Left kidney (tissue), 2 donors: Measurements from ENCODE around the gene RRBP1. TPM values are rescaled to one million over a fixed set of nuclear protein-coding genes. Genes with fewer than 3 reads are reported as not detected.

Experiments
- DNase-seq: peaks from one replicate; pipeline ENCODE4 v3.0.0-alpha.2; 2013
- polyA plus RNA-seq: library from polyadenylated mRNA; unstranded; fragments of 120-200 nt; gene quantifications from one replicate; pipeline ENCODE4 v1.2.1, GENCODE V29; 2013; ENCODE audit not compliant: insufficient read length

The RRBP1 gene
- polyA plus RNA-seq, 1 donor: 117 TPM

GRCh38 chr20:17579369-17580039, 102.5 kb downstream of the RRBP1 start:
- no peak for DNase-seq

GRCh38 chr20:17576215-17576614, 105.8 kb downstream of the RRBP1 start:
- no peak for DNase-seq

- no peak for DNase-seq
Measured at GRCh38 chr20:17573463-17573862, 108.6 kb downstream of the RRBP1 start.

GRCh38 chr20:17572034-17572638, 109.9 kb downstream of the RRBP1 start:
- no peak for DNase-seq

GRCh38 chr20:17571153-17571527, 110.9 kb downstream of the RRBP1 start:
- no peak for DNase-seq

GRCh38 chr20:17570347-17571152, 111.5 kb downstream of the RRBP1 start:
- peak; percentile 62 for DNase-seq

GRCh38 chr20:17569616-17570346, 112.3 kb downstream of the RRBP1 start, which contains the start of gene DSTN:
Gene DSTN, plus strand, starts transcription at chr20:17570075. Its CDS starts 134 bp downstream, at chr20:17570209.
- peak; percentile 93 for DNase-seq

GRCh38 chr20:17568972-17569521, 113.0 kb downstream of the RRBP1 start:
- peak; percentile 71 for DNase-seq

- no peak for DNase-seq
Measured at GRCh38 chr20:17568045-17568788, 113.8 kb downstream of the RRBP1 start.

- no peak for DNase-seq
Measured at GRCh38 chr20:17566345-17566744, 115.7 kb downstream of the RRBP1 start.

GRCh38 chr20:17565169-17565845, 116.7 kb downstream of the RRBP1 start:
- no peak for DNase-seq

Other genes with a start within 250 kb of the RRBP1 start
- 3.6 TPM for gene BFSP1, start 150.9 kb downstream of the RRBP1 start, polyA plus RNA-seq
- 352 TPM for gene DSTN, start 112.2 kb downstream of the RRBP1 start, polyA plus RNA-seq
- 0.38 TPM for gene BANF2, start 17.7 kb upstream of the RRBP1 start, polyA plus RNA-seq